GM19193 (cell line): ENCODE results near the gene TMEM121B.

Source experiments
- POLR2A ChIP-seq: IDR thresholded peaks from 4 replicates; pipeline ENCODE4 v1.6.1; 2011; ENCODE audit not compliant: insufficient read depth, insufficient read length; ENCODE audit errors: extremely low read depth

Gene TMEM121B

GRCh38 chr22:17121233-17122195 lies at the start of gene TMEM121B:
Gene TMEM121B, minus strand, starts transcription at chr22:17121360. Its CDS starts 233 bp downstream, at chr22:17121127.
- no peak for TF ChIP-seq POLR2A

- TF ChIP-seq POLR2A = no peak
Observed at GRCh38 chr22:17167486-17167885, 46.3 kb upstream of the TMEM121B start.

DNA sequence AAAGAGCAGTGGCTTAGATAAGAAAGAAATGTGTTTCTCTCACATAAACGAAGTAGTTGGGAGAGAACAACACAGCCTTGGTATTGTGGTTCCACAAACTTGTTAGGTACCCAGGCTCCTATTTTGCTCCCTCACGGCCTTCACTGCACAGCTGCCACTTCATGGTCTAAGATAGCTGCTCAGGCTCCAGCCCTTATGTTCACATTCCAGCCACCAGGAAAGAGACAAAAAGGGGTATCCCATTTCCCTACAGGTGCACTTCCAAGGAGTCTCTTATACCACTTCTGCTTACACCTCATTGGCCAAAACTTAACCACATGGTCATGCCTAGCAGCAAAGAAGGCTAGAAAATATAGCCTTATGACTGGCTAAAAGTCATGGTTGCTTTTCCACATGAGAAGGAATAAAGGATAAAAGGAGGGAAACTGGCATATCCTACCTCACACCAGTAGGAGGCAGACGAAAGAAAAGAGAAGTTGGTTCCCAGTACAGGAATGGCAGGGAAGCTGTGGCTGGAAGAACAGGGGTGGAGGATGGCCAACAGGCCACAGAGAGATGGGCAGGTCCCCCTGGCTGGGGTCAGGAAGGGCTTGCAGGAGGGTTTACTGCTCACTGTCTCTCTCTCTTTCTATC lies 43.3 kb upstream of the TMEM121B start:
- no peak for TF ChIP-seq POLR2A

DNA sequence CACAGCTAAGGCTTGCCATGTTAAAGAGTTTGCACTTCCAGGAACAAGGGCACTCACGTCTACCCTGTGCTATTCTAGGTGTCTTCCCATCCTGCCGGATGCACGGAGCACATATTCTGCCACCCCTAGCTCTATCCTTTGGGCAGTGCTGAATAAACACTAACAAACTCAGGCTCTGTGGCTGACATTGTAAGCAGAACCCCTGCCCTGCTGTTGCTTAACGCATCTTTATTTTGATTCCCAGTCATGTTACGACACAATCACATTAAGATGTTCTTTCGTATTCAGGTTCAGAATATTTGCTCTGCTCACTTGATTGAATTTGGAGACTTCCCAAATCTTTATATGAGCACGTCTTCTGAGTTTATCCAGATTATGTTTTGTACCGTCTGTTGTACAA lies 41.6 kb upstream of the TMEM121B start:
- TF ChIP-seq POLR2A = no peak

DNA sequence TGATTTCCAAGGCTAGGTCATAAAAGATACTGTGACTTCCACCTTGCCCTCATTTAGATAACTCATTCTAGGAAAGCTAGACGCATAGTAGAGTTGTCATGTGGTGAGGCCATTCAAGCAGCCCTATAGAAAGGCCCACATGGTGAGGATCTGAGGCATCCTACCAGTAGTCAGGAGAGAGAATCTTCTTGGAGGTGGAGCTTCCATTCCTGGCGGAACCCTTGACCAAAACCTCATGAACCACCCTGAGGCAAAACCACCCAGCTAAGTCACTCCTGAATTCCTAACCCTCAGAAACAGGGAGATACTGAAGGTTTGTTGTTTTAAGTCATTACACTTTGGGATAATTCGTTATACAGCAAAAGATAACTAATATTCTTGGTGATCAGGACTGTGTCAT lies 40.8 kb upstream of the TMEM121B start:
- TF ChIP-seq POLR2A = no peak

GRCh38 chr22:17159504-17159951 lies 38.4 kb upstream of the TMEM121B start:
- no peak for TF ChIP-seq POLR2A

GRCh38 chr22:17158568-17159503 lies 37.7 kb upstream of the TMEM121B start, which contains the start of gene HDHD5:
Gene HDHD5, minus strand, starts transcription at chr22:17159277. Its CDS starts 26 bp downstream, at chr22:17159251.
- TF ChIP-seq POLR2A = peak; percentile 59

GRCh38 chr22:17158176-17158567 lies 37.0 kb upstream of the TMEM121B start:
- no peak for TF ChIP-seq POLR2A

- no peak for TF ChIP-seq POLR2A
Observed at GRCh38 chr22:17157714-17158113, 36.6 kb upstream of the TMEM121B start.

- no peak for TF ChIP-seq POLR2A
Observed at GRCh38 chr22:17155941-17156340, 34.8 kb upstream of the TMEM121B start.

- no peak for TF ChIP-seq POLR2A
Observed at GRCh38 chr22:17152971-17153370, 31.8 kb upstream of the TMEM121B start.

DNA sequence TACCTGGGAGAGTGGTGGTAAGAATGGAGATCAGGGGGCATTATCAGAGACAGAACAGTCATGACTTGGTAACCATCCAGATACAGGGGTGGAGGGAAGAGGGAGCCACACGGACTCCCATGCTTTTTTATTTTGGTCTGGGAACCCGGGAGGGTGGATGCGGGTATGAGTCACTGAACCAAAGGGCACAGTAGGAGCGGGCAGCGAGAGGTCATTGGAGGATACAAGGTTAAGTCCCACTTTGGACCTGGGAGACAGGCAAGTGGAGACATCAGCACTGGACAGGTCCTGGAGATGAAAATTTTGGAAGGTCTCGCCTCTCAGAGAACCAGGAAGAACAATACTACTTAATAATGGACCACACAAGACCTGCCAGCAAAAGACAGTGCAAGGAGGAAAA lies 31.2 kb upstream of the TMEM121B start:
- no peak for TF ChIP-seq POLR2A

DNA sequence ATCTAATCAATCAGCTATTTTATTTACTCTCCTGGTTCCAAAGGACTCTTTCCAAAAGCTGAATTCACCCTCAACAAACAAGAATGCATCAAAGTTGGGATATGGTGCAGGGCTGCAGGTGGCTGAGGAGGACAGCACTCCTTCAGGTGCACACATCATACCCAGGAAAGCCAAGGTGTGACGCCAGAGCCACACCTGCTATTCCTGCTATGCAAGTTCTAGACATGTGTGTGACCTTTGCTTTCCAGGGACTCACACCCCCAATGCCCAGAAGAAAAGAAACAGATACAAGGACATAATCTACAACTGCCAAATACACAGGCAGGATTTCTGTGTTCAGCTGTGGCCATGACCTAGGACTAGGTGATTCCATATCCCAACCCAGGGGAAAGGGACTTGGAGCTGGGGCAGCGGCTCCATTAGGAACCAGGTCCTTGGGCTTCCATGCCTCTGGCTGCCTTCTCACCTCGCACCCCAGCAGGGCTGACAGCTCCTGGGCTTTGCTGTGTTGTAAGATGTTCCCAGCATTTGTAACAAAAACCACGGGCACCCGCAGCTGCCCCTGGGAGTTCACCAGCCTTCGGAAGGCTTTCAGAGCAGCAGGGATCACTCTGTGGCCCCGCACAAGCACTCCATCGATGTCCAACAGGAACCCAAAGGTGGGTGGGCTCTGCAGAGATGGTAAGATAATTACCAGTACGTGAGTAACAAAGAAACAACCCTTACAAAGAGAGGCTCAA lies 28.1 kb upstream of the TMEM121B start:
- no peak for TF ChIP-seq POLR2A
